H1 (cell line): ENCODE data around the gene FEV.

Experiments used
- ASH2L ChIP-seq: fragments of 200-600, 300-600 bp; sonication (generic); IDR thresholded peaks from one replicate; pipeline ENCODE4 v1.7.1; 2017; ENCODE audit warnings: low read length
- BRCA1 ChIP-seq: IDR thresholded peaks from 2 replicates; pipeline ENCODE4 v1.6.1; 2012; ENCODE audit warnings: low read depth, low read length, improper control_type of control experiment
- KDM4A ChIP-seq: IDR thresholded peaks from one replicate; pipeline ENCODE4 v1.7.1; 2012; ENCODE audit warnings: low read depth, mild to moderate bottlenecking, moderate library complexity, low read length, inconsistent platforms; ENCODE audit not compliant: severe bottlenecking
- RXRA ChIP-seq: IDR thresholded peaks from 2 replicates; pipeline ENCODE4 v1.6.1; 2011; ENCODE audit warnings: low read depth, mild to moderate bottlenecking, low read length, moderate library complexity; ENCODE audit not compliant: insufficient read depth
- SIX5 ChIP-seq: IDR thresholded peaks from 2 replicates; pipeline ENCODE4 v1.6.1; 2011; ENCODE audit warnings: mild to moderate bottlenecking, low read depth, low read length
- TF ChIP-seq, protein P1 (sequence below), 3 experiments: IDR thresholded peaks; 1 replicate in 2 of 3; 2 replicates in 1 of 3; pipeline versions ENCODE4 v1.5.1 to v1.6.1; 2011; ENCODE audit warnings: low read length in 3 of 3, mild to moderate bottlenecking in 3 of 3, inconsistent platforms in 2 of 3, low read depth in 1 of 3, moderate library complexity in 1 of 3; ENCODE audit not compliant: insufficient read depth in 1 of 3; ENCODE audit errors: control extremely low read depth in 1 of 3

DNA sequence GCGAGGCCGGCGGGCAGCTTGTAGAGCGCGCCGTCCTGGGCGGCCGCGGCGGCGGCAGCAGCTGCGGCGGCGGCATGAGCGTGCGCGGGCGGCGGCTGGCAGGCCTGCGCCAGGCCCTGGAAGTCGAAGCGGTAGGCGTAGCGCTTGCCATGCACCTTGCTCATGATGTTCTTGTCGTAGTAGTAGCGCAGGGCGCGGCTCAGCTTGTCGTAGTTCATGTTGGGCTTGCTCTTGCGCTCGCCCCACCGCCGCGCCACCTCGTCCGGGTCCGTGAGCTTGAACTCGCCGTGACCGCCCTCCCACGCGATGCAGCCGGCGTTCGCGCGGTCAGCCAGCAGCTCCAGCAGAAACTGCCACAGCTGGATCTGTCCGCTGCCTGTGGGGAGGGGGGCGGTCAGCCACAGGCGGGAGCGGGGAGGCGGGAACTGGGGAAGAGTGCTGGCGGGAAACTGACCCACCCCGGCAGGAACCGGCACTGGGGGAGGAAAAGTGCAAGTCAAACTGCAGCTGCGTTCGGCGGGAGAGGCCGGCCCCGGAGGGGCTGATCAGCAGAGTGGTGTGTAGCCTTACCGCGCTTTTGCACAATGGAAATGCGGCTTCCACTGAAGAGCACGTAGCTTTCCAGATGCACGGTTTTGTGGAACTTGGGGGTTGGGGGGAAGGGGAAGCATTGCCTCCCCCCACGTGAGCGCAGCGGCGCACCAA, 3.0 kb downstream of the FEV start:
- no peak for TF ChIP-seq SIX5
- no peak for TF ChIP-seq KDM4A
- no peak for TF ChIP-seq RXRA
- no peak for TF ChIP-seq ASH2L
- no peak for TF ChIP-seq BRCA1
- TF ChIP-seq, protein P1, sequence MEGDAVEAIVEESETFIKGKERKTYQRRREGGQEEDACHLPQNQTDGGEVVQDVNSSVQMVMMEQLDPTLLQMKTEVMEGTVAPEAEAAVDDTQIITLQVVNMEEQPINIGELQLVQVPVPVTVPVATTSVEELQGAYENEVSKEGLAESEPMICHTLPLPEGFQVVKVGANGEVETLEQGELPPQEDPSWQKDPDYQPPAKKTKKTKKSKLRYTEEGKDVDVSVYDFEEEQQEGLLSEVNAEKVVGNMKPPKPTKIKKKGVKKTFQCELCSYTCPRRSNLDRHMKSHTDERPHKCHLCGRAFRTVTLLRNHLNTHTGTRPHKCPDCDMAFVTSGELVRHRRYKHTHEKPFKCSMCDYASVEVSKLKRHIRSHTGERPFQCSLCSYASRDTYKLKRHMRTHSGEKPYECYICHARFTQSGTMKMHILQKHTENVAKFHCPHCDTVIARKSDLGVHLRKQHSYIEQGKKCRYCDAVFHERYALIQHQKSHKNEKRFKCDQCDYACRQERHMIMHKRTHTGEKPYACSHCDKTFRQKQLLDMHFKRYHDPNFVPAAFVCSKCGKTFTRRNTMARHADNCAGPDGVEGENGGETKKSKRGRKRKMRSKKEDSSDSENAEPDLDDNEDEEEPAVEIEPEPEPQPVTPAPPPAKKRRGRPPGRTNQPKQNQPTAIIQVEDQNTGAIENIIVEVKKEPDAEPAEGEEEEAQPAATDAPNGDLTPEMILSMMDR (IDR thresholded peaks at IDR 0.05; ENCODE audit: control extremely low read depth in 1 of 3, insufficient read depth in 1 of 3, low read depth in 1 of 3, low read length in 3 of 3): no peak
